ENCODE data around the gene KCNF1. TPM values are rescaled to one million over a fixed set of nuclear protein-coding genes. Genes with fewer than 3 reads are reported as not detected.
"Not testable (repeated sequence)": the region's sequence is repeated elsewhere in the genome, so short reads cannot be mapped to it uniquely, and the experiment has no call there.

Gene KCNF1
- total and polyA plus RNA-seq, 10 of the 15 experiments (the other 5 are each of a cell fraction or from before 2014, with no cell fraction given), result not detected

GRCh38 chr2:10957391-10957790 is 45.7 kb downstream of the KCNF1 start (continued):
- TF ChIP-seq POLR2AphosphoS5 (IDR thresholded peaks at IDR 0.05; ENCODE audit: low read length) (no peak), SP1 (IDR thresholded peaks at IDR 0.05; ENCODE audit: low read depth, low read length) (no peak), TBL1XR1 (IDR thresholded peaks at IDR 0.05; ENCODE audit: low read depth, low read length) (no peak), GABPA (IDR thresholded peaks at IDR 0.05; ENCODE audit: low read depth) (no peak)

- POLR2A ChIA-PET; H3K36me3 ChIP-seq (ENCODE audit: control insufficient read depth in 2 of 2, insufficient read depth in 2 of 2, low read length in 1 of 2); BruUV-seq (replicated peaks); H3K4me3 ChIP-seq; RAD21 ChIA-PET (ENCODE audit: unreplicated experiment); H3K9ac ChIP-seq (ENCODE audit: control insufficient read depth, insufficient read depth, low read length); H4K20me1 ChIP-seq (ENCODE audit: control insufficient read depth, insufficient read depth); H3K27me3 ChIP-seq (replicated peaks in 1 of 2; ENCODE audit: control insufficient read depth in 2 of 2, insufficient read depth in 2 of 2, low read length in 1 of 2); SMC1A ChIA-PET (ENCODE audit: uncharacterized antibody, unreplicated experiment); H3K4me1 ChIP-seq (ENCODE audit: control insufficient read depth, insufficient read depth, low read length); H3K79me2 ChIP-seq (ENCODE audit: control insufficient read depth, insufficient read depth, low read length); H3K9me3 ChIP-seq (replicated peaks; ENCODE audit: control insufficient read depth, insufficient read depth, low read length); FAIRE-seq; in situ Hi-C loops (cut with MboI); DNase-seq (ENCODE audit: low read depth, low spot score); intact Hi-C loops (cut with micrococcal nuclease; ENCODE audit: unreplicated experiment); H3K27ac ChIP-seq (ENCODE audit: control insufficient read depth, insufficient read depth); H3K4me2 ChIP-seq (ENCODE audit: control insufficient read depth, insufficient read depth); H2AFZ ChIP-seq (ENCODE audit: control insufficient read depth, low read depth, low read length); ATAC-seq: not testable (repeated sequence)
- CTCF ChIA-PET, result interaction anchor here (0.8 to 1.1 kb wide), 3 partner anchors 14 to 29 kb away, joined by 3 to 4 read pairs (median 3); no protein-coding TSS in a partner anchor
- 0% methylated on average over 3 of the region's 3 CpGs for WGBS (ENCODE audit: insufficient coverage, insufficient replicate concordance, low lambda C conversion rate, missing lambda C conversion rate)
These were observed 46.7 kb downstream of the KCNF1 start for GRCh38 chr2:10958452-10958851.

- ATAC-seq (no peak), FAIRE-seq (no peak), DNase-seq (ENCODE audit: low read depth, low spot score) (no peak)
- no peak for TF ChIP-seq EP300 (IDR thresholded peaks at IDR 0.05; ENCODE audit: borderline replicate concordance in 1 of 2, control insufficient read depth in 1 of 2, low read depth in 2 of 2, low read length in 2 of 2)
- TF ChIP-seq STAT1 (conservative IDR thresholded peaks at IDR 0.05), result no peak
- no peak for TF ChIP-seq MEF2B (IDR thresholded peaks at IDR 0.05; ENCODE audit: partially characterized antibody, poor library complexity, severe bottlenecking)
- no peak for TF ChIP-seq SP1 (IDR thresholded peaks at IDR 0.05; ENCODE audit: low read depth, low read length)
- TF ChIP-seq ZNF622 (IDR thresholded peaks at IDR 0.05), result no peak
- ChIA-PET SMC1A (ENCODE audit: uncharacterized antibody, unreplicated experiment) (no interaction called here), CTCF (interaction anchor here (0.8 kb wide), 1 partner anchor 128 kb away, joined by 3 read pairs; no protein-coding TSS in a partner anchor), POLR2A (no interaction called here), RAD21 (ENCODE audit: unreplicated experiment) (no interaction called here)
- intact Hi-C loops (cut with micrococcal nuclease; ENCODE audit: unreplicated experiment), result no loop called here
- Histone ChIP-seq H3K4me3 (no peak overlapping the region), H3K27me3 (replicated peaks in 1 of 2; ENCODE audit: control insufficient read depth in 2 of 2, insufficient read depth in 2 of 2, low read length in 1 of 2) (peaks cover 0 to 3% of the 10 kb centered on the region in 2 experiments; a peak in 3 of 4 replicates), H4K20me1 (ENCODE audit: control insufficient read depth, insufficient read depth) (no peaks in the 10 kb centered on the region), H3K4me1 (ENCODE audit: control insufficient read depth, insufficient read depth, low read length) (no peaks in the 10 kb centered on the region), H3K36me3 (ENCODE audit: control insufficient read depth in 2 of 2, insufficient read depth in 2 of 2, low read length in 1 of 2) (no peaks in the 10 kb centered on the region), H3K79me2 (ENCODE audit: control insufficient read depth, insufficient read depth, low read length) (no peaks in the 10 kb centered on the region), H2AFZ (ENCODE audit: control insufficient read depth, low read depth, low read length) (no peak overlapping the region), H3K4me2 (ENCODE audit: control insufficient read depth, insufficient read depth) (no peak overlapping the region), H3K9ac (ENCODE audit: control insufficient read depth, insufficient read depth, low read length) (no peak overlapping the region), H3K27ac (ENCODE audit: control insufficient read depth, insufficient read depth) (no peak overlapping the region), H3K9me3 (replicated peaks; ENCODE audit: control insufficient read depth, insufficient read depth, low read length) (no peaks in the 10 kb centered on the region)
- in situ Hi-C loops (cut with MboI), result no loop called here
- BruUV-seq (replicated peaks), result no TSS peak
- 64% methylated on average over 48 of the region's 58 CpGs for WGBS (ENCODE audit: insufficient coverage, insufficient replicate concordance, low lambda C conversion rate, missing lambda C conversion rate)
These were observed 49.1 kb downstream of the KCNF1 start for GRCh38 chr2:10960606-10961489.
